ENCODE data around the gene PCNT. TPM values are rescaled to one million over a fixed set of nuclear protein-coding genes. Genes with fewer than 3 reads are reported as not detected.

The PCNT gene
- total and polyA plus RNA-seq, 9 of the 15 experiments (the other 6 are each of a cell fraction or from before 2014, with no cell fraction given): 9.1 to 53.5 (median 31.3) TPM

DNA sequence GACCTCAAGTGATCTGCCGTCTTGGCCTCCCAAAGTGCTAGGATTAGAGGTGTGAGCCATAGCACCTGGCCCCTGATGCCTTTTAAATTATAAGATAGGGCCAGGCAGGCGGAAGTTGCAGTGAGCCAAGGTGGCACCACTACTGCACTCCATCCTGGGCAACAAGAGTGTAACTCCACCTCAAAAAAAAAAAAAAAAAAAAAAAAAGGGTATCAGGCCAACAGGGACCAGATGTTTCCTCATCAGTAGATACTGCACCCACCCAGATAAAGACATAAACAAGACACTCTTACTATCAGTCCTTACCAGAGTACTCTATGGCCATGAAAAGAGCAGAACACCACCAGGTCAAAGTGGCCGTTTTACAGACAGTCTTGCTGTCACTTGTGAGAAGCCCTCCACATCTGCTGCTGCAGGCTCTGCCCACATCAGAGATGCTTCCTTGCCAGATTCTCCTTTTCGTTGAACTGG is 3.6 kb upstream of the PCNT start (continued):
- TF ChIP-seq, protein P1, sequence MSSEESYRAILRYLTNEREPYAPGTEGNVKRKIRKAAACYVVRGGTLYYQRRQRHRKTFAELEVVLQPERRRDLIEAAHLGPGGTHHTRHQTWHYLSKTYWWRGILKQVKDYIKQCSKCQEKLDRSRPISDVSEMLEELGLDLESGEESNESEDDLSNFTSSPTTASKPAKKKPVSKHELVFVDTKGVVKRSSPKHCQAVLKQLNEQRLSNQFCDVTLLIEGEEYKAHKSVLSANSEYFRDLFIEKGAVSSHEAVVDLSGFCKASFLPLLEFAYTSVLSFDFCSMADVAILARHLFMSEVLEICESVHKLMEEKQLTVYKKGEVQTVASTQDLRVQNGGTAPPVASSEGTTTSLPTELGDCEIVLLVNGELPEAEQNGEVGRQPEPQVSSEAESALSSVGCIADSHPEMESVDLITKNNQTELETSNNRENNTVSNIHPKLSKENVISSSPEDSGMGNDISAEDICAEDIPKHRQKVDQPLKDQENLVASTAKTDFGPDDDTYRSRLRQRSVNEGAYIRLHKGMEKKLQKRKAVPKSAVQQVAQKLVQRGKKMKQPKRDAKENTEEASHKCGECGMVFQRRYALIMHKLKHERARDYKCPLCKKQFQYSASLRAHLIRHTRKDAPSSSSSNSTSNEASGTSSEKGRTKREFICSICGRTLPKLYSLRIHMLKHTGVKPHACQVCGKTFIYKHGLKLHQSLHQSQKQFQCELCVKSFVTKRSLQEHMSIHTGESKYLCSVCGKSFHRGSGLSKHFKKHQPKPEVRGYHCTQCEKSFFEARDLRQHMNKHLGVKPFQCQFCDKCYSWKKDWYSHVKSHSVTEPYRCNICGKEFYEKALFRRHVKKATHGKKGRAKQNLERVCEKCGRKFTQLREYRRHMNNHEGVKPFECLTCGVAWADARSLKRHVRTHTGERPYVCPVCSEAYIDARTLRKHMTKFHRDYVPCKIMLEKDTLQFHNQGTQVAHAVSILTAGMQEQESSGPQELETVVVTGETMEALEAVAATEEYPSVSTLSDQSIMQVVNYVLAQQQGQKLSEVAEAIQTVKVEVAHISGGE (CRISPR knock-in tag; IDR thresholded peaks at IDR 0.05): peak in 1 of 3 experiments; percentile 91; a peak in 2 of 6 replicates
- TF ChIP-seq HNRNPH1 (optimal IDR thresholded peaks at IDR 0.05; ENCODE audit: low read depth, low read length) (no peak), DPF2 (IDR thresholded peaks at IDR 0.05) (peak; percentile 99), MCM3 (IDR thresholded peaks at IDR 0.05) (no peak), HNRNPLL (IDR thresholded peaks at IDR 0.05; ENCODE audit: low read depth, low read length, poor library complexity, severe bottlenecking) (no peak), CBX2 (IDR thresholded peaks at IDR 0.05; ENCODE audit: insufficient read depth, low read length, poor library complexity, severe bottlenecking) (no peak), TBP (optimal IDR thresholded peaks at IDR 0.05; ENCODE audit: low read depth, low read length) (peak; percentile 71), TEAD4 (IDR thresholded peaks at IDR 0.05; ENCODE audit: low read length) (peak; percentile 100), TEAD4 (CRISPR knock-in tag; IDR thresholded peaks at IDR 0.05; ENCODE audit: borderline replicate concordance) (no peak), CEBPB (tag; IDR thresholded peaks at IDR 0.05) (peak; percentile 44; the same call in 1 of the 2 replicates), NR4A1 (CRISPR knock-in tag; IDR thresholded peaks at IDR 0.05) (no peak), NR4A1 (tag; IDR thresholded peaks at IDR 0.05) (peak; percentile 94), CXXC5 (CRISPR knock-in tag; IDR thresholded peaks at IDR 0.05) (peak; percentile 71), SNIP1 (IDR thresholded peaks at IDR 0.05; ENCODE audit: low read depth) (no peak), FOXK2 (conservative IDR thresholded peaks at IDR 0.05 in 1 of 2, IDR thresholded peaks at IDR 0.05 in 1 of 2; ENCODE audit: low read depth in 2 of 2) (peak; percentile 97 to 99), FIP1L1 (IDR thresholded peaks at IDR 0.05; ENCODE audit: low read depth, low read length, poor library complexity, severe bottlenecking) (no peak), PML (IDR thresholded peaks at IDR 0.05; ENCODE audit: low read length) (peak; percentile 99), ZC3H8 (IDR thresholded peaks at IDR 0.05) (peak; percentile 14; the same call in 1 of the 2 replicates), ZNF239 (CRISPR knock-in tag; IDR thresholded peaks at IDR 0.05) (no peak), U2AF2 (optimal IDR thresholded peaks at IDR 0.05; ENCODE audit: low read depth, low read length) (no peak), POLR2A (conservative IDR thresholded peaks at IDR 0.05) (no peak; the same call in 1 of the 2 replicates)
- TF ChIP-seq, protein P2, sequence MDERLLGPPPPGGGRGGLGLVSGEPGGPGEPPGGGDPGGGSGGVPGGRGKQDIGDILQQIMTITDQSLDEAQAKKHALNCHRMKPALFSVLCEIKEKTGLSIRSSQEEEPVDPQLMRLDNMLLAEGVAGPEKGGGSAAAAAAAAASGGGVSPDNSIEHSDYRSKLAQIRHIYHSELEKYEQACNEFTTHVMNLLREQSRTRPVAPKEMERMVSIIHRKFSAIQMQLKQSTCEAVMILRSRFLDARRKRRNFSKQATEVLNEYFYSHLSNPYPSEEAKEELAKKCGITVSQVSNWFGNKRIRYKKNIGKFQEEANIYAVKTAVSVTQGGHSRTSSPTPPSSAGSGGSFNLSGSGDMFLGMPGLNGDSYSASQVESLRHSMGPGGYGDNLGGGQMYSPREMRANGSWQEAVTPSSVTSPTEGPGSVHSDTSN (CRISPR knock-in tag; IDR thresholded peaks at IDR 0.05; ENCODE audit: low read depth): no peak
- TF ChIP-seq, protein P2 (tag; conservative IDR thresholded peaks at IDR 0.05; ENCODE audit: low read depth): no peak; the same call in 1 of the 2 replicates
- TF ChIP-seq, protein P3, sequence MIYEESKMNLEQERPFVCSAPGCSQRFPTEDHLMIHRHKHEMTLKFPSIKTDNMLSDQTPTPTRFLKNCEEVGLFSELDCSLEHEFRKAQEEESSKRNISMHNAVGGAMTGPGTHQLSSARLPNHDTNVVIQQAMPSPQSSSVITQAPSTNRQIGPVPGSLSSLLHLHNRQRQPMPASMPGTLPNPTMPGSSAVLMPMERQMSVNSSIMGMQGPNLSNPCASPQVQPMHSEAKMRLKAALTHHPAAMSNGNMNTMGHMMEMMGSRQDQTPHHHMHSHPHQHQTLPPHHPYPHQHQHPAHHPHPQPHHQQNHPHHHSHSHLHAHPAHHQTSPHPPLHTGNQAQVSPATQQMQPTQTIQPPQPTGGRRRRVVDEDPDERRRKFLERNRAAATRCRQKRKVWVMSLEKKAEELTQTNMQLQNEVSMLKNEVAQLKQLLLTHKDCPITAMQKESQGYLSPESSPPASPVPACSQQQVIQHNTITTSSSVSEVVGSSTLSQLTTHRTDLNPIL (CRISPR knock-in tag; IDR thresholded peaks at IDR 0.05): no peak
